Amniotic epithelial cell (primary cell): ENCODE measurements around the gene NR2F1-AS1.
A peak's percentile ranks its signal among the peaks of the same experiment; 100 is the strongest.

Source experiments
- DNase-seq: peaks from one replicate; pipeline ENCODE4 v3.0.0-alpha.2; 2010; ENCODE audit warnings: low read depth

Gene NR2F1-AS1

DNA sequence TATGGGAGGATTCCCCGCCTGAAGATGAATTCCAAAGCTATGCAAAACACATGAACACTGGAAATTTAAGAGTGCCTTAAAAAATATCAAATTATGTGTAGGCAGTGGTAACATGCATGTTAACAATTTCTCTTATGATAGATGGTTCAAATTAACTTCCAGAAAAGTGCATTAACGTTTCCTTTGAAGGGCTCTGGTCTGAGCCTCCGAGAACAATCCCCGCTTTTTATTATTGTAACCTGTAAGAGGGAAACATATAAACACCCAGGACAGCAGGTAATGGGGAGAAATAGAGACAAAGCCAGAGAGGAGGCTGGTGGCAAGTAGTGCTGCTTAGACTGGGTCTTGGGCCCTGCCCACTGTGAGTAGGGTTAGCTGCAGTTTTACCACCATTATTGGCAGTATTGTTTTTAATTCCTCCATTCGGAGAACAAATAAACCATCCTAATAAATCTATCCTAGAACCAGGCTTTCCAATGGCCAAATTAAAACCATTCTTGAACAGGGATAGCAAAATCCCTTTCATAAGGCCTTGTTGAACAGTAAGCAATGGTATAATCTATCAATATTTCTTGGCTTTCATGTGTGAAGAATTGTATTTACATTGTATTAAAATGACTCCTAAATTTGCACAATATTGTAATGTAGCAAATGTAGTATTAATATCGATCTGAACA, 8.3 kb upstream of the NR2F1-AS1 start:
- DNase-seq: no peak

DNA sequence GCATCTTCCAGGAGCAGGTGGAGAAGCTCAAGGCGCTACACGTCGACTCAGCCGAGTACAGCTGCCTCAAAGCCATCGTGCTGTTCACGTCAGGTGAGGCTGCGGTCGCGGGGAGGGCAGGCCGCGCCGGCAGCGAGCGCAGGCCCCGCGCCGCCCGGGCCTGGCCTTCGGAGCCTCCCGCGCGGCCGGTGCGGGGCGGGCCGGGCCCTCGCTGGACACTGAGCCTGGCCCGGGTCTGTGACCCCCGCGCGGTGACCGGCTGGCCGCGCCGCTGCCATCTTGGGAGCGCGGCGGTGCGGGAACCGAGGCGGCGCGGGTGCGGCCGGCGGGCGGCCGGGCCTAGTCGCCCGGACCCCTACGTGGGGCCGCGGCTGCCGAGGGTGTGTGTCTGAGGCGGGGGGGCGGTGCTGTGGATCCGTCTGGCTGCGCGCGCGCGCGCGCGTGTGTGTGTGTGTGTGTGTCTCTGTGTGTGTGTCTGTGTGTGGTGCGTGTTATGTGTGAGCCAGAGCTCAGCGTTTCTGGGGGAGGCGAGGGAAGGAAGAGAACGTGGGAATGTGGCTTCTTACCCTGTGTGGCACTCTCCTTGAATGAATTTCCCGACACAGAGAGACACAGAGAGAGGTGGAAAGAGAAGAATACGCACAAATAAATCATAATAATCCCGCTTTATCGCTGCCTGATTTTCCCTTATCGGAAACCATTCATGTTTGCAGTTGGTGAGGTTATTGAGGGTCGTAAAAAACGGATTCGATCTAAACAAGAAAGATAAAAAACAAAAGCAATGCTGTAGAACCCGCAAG, 7.5 kb upstream of the NR2F1-AS1 start:
- DNase-seq: no peak

DNA sequence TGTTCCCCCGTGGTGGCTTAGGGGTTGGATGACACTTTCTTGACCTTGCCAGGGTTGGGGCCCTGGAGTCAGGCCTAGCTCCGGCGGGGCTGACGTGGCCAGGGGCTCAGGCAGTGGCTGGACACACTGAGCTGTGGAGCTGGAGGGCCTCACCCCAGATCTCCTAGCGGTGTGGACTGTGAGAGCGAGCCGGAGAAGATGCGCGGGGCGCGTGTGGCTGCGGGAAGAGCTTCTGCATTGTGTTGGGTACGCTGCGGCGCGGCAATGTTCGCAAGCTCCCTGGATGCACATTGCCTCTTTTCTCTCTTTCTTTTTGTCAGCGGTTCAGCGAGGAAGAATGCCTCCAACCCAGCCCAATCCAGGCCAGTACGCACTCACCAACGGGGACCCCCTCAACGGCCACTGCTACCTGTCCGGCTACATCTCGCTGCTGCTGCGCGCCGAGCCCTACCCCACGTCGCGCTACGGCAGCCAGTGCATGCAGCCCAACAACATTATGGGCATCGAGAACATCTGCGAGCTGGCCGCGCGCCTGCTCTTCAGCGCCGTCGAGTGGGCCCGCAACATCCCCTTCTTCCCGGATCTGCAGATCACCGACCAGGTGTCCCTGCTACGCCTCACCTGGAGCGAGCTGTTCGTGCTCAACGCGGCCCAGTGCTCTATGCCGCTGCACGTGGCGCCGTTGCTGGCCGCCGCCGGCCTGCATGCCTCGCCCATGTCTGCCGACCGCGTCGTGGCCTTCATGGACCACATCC, 6.8 kb upstream of the NR2F1-AS1 start:
- peak; percentile 54 for DNase-seq

DNA sequence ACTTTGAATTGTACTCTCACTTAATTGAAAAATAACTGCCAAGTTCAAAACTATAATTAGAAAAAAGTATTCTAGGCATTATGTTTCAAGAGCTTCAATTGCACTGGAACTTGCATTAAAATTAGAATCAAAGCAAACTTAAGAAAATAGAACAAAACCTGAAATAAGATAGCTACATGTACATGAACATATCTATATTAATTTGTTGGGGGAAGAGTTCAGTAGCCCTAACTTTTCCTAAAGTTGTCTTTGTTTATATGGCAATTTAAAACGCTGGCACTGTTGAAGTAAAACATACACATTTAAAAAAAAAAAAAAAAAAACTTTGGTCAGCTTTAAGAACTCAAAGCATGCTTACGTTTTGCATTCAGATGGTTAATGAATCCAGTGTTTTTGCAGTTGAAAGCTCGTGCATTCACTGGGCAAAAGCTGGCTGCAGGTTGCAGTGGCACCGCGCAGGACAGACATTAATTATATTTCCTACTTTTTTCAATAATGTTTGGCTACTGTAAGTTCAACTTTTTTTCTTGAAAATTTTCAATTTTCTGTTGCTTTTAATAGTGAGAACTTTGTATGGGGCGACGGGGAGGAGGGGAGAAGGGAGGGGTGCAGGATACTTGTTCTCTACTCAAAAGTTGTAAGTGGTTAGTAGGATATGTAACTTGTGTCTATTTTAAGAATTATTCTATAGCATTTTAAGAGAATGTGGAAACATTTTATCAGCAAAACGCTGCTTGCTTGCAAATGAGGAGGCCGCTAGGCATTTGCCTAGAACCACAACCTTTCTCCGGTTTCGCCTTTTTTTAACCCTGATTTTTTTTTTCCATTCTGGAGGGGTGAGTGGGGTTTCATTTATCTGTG, 5.9 kb upstream of the NR2F1-AS1 start:
- DNase-seq: no peak

DNA sequence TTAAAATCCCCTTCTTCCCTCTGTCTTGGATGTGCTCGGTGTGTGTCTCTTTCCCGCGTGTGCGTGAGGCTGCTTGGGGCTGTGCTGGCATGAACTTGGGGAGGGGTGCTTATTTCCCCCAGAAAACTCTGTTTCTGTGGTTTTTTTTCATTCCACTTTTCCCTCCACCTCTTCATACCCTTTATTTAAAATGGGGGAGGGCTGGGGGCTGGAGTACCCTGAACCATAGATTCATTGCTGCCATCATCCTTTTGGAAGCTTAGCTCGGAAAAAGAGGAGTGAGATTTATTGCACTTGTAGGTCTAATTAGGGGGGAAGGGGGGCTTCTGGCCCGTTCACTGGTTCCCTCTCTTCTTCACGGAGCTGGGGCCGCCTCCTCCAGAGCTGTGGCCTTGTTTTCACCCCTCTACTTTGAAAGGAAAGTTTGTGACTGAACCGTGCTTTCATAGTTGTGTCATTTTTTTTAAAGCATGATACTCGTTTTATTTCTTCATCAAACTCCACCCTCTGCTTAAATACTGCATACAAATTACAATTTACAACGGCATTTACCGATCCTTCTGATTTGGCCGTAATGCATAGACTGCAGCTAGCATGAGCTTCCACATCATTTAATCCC, 4.9 kb upstream of the NR2F1-AS1 start:
- DNase-seq: peak; percentile 51

DNA sequence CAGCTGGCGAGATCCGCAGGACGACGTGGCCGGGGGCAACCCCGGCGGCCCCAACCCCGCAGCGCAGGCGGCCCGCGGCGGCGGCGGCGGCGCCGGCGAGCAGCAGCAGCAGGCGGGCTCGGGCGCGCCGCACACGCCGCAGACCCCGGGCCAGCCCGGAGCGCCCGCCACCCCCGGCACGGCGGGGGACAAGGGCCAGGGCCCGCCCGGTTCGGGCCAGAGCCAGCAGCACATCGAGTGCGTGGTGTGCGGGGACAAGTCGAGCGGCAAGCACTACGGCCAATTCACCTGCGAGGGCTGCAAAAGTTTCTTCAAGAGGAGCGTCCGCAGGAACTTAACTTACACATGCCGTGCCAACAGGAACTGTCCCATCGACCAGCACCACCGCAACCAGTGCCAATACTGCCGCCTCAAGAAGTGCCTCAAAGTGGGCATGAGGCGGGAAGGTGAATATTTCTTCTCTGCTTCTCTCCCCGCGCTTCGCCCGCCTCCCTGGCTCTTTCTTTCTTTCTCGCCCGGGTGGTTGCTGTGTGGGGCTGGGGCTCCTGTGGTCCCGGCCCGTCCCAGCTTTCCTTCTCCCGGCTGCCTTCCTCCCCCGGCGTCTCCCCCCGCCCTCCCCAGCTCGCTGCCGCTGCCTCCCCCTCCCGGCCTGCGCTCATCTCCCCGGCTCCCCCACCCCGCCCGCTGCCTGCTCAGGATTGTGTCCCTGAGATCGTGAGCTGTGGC, 4.2 kb upstream of the NR2F1-AS1 start:
- DNase-seq: no peak

DNA sequence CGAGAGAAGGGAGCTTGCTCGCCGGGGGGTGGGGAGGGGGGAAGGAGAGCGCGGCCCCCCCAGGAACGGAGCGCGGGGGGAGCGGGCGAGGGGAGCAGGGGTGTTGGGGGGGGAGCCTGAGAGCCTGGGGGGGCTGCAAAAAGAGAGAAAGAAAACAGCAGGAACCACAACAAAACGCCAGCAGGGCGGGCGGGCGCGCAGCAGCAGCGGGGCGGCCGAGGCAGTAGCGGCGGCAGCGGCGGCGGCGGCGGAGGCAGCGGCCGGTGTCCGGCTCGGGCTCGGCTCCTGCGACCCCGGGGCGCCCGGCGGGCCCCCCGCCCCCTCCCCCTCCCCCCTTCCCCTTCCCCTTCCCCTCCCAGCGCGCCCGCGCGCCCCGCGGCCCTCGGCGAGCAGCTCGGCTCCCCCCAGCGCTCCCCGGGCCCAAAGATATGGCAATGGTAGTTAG, 3.6 kb upstream of the NR2F1-AS1 start:
- DNase-seq: no peak

DNA sequence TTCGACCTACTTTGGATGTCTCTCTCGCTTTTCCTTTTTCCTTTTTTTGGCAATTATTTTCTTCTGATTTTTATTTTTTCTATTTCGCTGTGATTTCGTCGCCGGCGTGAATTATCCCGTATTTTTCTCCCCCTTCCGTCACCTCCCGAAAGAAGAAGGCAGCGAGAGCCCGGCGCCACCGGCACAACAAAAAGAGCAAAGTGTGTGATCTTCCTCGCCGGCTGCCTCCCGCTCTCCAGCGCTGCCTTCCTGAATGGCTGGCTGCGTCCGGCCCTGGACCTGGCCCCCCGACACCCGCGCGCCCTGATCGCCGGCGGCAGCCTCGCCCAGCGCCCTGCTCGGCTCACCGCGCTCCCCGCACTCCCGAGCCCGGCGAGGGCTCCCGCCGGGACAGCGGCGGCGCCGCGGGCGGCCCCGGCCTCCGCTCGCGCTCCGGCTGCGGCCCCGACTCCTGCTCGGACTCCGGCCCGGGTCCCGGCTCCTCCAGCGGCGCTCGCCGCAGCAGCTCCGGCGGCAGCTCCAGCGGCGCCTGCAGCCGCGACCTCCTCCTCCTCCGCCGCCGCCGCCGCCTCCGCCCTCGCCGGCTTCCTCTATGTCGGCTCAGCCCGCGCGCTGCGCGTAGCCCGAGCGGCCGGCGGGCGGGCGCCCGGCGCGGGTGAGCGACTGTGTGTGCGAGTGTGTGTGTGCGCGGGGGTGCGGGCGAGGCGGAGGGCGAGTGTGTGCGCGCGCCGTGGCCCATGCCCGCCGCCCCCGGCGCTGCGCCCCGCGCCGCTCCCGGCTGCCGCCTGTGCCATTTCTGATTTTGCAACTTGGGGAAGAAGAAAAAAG, 3.0 kb upstream of the NR2F1-AS1 start:
- peak; percentile 64 for DNase-seq

DNA sequence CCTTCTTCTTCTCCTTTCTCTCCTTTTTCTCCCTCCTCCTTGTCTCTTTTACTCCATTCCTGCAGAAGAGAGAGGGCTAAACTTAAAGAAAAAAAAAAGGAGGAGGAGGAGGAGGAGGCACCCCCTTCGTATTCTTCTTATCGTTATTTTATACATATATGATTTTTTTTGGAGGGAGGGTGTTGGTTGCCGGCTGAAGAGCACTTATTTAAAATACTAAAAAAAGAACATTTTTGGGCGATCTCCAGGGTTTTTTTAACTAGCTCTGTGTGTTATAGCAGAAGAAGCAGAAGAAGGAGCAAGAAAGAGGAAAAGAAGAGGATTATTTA, 2.4 kb upstream of the NR2F1-AS1 start:
- DNase-seq: no peak

DNA sequence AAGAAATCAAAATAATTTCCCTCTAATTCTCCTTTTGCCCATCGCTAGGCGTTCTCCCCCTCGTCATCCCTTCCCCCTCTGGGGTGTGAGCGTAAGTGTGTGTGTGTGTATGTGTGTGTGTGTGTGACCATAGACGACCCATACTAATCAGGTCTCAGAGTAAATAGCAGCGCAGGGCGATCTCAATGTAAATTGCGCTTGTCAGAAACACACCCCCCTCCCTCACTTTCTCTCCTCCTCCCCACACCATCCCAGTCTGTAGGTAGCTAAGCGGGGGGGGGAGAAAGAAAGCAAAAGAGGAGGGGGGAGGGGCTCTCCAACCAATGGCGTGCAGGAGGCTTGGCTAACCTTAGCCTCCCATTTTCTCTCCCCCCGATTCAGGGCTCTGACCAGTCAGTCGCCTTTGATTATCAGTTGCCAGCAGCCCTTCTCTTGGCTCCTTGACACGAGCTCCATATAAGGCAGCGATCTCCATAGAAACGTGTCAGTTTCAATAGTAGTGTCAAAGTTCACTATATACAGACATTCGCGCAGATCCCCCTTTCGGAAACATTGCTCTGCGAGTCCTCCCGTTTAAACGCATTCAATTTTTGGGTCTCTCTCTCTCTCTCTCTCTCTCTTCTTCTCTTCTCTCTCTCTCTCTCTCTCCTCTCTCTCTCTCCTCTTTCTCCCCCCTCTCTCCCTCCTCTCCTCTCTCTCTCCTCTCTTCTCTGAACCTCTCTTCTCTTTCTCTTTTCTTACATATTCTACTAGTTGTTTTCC, 1.8 kb upstream of the NR2F1-AS1 start, which contains the start of gene NR2F1:
Gene NR2F1, plus strand, starts transcription at position 546 of the 762 bp plus-strand sequence. CDS start 1,802 bp downstream, outside the sequence.
- DNase-seq: peak; percentile 99

DNA sequence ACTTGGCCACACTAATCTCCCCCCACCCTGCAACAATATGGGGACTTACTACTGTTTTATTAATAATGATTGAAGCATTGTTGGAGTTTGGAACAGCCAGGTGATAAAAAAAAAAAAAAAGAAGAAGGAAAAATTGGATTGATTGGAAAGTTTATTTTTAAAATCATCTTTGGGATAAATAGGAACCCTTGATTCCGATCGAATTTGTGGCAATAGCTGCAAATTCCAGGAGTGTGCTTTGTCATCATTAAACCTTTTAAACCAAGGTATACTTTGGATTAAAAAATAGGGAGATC, 1.1 kb upstream of the NR2F1-AS1 start:
- no peak for DNase-seq

DNA sequence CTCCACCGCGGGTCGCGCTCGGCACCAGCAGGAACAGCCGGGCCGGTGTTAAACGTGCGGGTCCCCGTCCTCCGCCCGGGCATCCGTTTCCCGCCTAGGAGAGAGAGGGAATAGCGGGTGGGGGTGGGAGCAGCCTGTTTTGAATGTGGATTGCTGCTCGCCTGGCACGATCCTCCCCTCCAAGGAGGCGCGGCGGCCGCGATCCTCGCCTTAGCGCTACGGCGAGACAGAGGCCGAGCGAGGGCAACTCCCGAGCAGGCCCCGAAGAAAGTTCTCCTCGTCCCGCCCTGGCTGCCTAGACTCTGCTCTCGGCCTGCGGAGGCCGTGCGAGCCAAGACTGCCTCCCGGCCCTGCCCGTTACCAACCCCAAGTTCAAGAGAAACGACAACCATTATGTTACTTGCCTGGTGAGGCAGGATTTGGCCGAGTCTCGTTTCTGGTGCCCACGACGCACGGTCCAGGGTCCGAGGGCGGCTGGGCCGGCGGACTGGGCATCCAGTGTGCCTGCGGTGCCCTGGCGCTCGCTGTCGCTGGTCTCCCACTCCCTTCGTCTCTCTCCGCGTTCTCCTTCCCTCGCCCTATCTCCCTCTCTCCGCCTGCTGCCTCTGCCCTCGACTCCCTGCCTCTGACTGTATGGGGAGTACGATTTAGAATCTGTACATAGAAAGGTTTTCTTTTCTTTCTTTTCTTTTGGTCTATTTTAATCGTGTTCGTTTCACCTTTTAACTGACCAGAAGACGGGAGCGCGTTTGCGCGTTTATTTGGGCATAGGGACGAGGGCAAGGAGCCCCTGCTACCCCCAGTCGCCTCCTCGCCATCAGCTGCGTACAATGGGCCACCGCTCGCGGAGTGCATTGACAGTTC, 724 bp downstream of the NR2F1-AS1 start:
- peak; percentile 52 for DNase-seq

DNA sequence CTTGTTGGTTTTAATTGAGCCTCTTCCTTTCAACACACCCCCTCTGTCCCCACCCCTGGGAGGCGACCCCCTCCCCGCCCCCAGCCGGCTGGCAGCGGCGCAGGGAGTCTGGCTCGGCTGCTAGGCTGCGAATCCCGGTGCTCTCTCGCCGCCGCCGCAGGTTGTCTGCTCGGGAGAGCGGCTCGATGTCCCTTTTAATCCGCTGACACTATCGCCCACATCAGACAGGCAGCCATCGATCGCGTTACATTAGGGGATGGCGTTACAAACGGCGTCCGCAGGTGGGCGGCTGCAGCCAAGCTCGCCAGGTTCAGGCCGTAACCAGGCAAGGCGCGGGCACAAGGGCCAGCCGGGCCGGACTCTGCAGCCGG, 1.3 kb downstream of the NR2F1-AS1 start:
- no peak for DNase-seq

DNA sequence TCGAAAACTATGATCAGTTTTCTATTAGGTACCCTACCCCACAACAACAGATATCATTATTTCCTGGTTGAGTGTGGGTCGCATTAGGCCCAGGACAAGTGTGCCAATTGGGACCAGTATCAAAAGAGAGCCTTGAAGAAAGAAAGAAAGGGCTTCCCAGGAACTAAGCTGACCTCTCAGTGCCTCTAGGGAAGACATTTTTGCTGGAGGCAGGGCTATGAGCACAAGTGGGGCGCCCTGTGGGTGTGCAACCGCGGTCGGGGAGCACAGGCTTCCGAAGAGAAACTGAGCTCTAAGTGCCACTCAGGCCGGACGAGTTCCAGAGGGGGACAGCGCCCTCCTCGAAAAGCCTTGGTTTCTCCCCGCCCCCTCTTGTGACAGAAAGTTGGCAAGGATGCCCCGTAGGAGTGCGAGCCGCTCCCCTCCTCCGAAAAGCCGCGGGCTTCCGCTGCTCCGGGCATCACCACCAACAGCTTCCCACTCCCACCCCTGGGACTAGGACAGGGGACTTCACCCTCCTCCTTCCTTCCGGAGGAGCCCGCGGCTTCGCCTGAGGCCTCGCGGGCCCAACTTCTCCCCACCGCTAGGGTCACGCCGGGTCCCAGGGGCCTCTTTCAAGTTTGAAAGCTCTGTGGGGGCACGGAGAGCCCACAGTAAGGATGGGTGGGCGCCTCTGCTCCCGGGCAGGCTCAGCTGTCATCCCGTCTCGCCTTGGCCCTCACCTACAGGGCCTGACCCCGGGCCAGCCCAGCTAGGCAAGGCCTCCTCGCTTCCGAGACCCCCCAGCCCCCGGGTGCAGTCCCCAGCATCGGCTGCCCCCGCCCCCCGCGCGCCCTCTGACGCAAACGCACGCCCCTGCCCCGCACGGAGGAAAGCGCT, 2.0 kb downstream of the NR2F1-AS1 start:
- peak; percentile 57 for DNase-seq

DNA sequence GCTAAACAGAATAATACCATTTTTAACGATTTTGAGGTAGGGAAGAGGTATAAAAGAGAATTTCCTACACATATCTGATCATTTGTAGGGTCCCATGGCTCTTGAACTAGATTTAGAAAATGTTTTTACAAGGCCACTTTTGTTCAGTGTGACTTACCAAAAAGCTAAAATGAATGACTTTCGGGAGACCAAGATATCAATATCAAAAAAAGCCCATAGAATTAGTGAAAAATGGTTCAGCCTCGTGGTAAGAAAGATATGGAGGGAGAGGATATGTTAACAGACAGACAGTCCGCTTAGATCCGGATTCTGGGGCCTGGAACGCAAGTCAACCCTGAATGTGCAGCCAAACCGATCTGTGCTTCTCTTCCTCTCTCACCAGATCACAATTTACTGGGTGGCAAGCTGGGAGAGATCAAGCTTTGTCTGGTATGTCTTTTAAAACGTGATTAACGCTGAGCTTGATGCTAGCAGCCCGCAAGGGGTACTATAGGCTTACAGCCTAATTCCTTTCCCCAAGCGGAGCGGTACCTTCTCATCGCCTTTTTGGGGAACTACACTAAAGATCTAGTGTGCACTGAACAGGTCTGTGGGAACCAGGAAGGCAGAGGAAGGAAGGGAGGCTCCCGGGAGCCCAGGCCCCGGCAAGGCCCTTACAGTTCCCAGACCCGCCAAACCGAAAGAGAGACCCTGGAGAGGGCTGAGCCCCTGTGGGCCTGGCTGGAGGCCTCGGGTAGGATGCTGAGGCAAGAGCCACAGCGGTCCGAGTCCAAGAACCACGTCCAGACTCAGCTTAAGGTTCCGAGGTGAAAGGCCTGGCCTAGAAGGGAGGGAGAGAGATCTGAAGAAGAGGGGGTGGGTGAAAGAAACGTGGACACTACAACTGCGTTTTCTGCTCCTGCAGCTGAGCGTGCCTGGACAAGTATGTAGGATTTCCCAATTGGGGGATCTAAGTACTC, 2.9 kb downstream of the NR2F1-AS1 start:
- no peak for DNase-seq
